Panc1 (cell line): ENCODE results near the gene DNM3. TPM values are rescaled to one million over a fixed set of nuclear protein-coding genes. Genes with fewer than 3 reads are reported as not detected.

Experiments used
- ATAC-seq: fragments of 200-7000 bp; cut with Tn5 transposase; 2 replicates; pipeline ENCODE4 v1.9.1; 2020; ENCODE audit warnings: mild to moderate bottlenecking, moderate library complexity
- BruUV-seq: library from RNA; stranded (reverse); fragments of 400-500 nt; replicated peaks from 2 replicates; lab custom pipeline; 2021; lab: Mats Ljungman, UMichigan
- CTCF ChIA-PET: fragments of 300-600 bp; sonication (Branson Sonifier 250); formaldehyde crosslinking; loops from one replicate; lab custom pipeline; 2022; ENCODE audit warnings: antibody characterized with exemption; lab: Charles Lee
- POLR2A ChIA-PET: fragments of 300-600 bp; sonication (Branson Sonifier 250); formaldehyde crosslinking; loops from one replicate; lab custom pipeline; 2022; ENCODE audit warnings: antibody characterized with exemption; lab: Charles Lee
- DNase-seq: peaks from one replicate; pipeline ENCODE4 v3.0.0-alpha.2; 2010; ENCODE audit warnings: low read depth, low spot score
- H3K27ac ChIP-seq: 2 replicates; pipeline ENCODE4 v1.5.1; 2011; ENCODE audit warnings: mild to moderate bottlenecking, low read length, inconsistent platforms
- H3K27me3 ChIP-seq: fragments of 200-500 bp; sonication (Bioruptor generic); 2 replicates; pipeline ENCODE4 v1.6.0; 2014; ENCODE audit warnings: low read length, inconsistent platforms; ENCODE audit not compliant: control insufficient read depth, insufficient read depth
- H3K36me3 ChIP-seq: fragments of 200-500 bp; sonication (Bioruptor generic); 2 replicates; pipeline ENCODE4 v1.5.1; 2014; ENCODE audit warnings: inconsistent platforms, mild to moderate bottlenecking, low read length, moderate library complexity; ENCODE audit not compliant: control insufficient read depth, insufficient read depth
- H3K4me1 ChIP-seq: 2 replicates; pipeline ENCODE4 v1.5.1; 2011; ENCODE audit warnings: inconsistent platforms, mild to moderate bottlenecking, low read length, moderate library complexity; ENCODE audit not compliant: control insufficient read depth, insufficient read depth
- H3K4me3 ChIP-seq, 2 experiments: 2 replicates each; pipeline ENCODE4 v1.5.1; 2011 to 2012; ENCODE audit warnings: low read depth in 2 of 2, low read length in 2 of 2, mild to moderate bottlenecking in 2 of 2, inconsistent platforms in 1 of 2, moderate library complexity in 1 of 2
- H3K9me3 ChIP-seq: fragments of 200-500 bp; sonication (Bioruptor generic); 2 replicates; pipeline ENCODE4 v1.5.1; 2014; ENCODE audit warnings: low read depth, mild to moderate bottlenecking, inconsistent platforms, low read length, moderate library complexity; ENCODE audit not compliant: control insufficient read depth, insufficient read depth
- POLR2AphosphoS5 ChIP-seq: IDR thresholded peaks from 2 replicates; pipeline ENCODE4 v1.6.1; 2012; ENCODE audit warnings: mild to moderate bottlenecking, low read depth, low read length, moderate library complexity
- REST ChIP-seq, 2 experiments: IDR thresholded peaks; 2 replicates each; pipeline ENCODE4 v1.6.1; 2011 to 2012; ENCODE audit warnings: low read depth in 2 of 2, control low read depth in 1 of 2, low read length in 1 of 2, mild to moderate bottlenecking in 1 of 2, moderate library complexity in 1 of 2; ENCODE audit not compliant: insufficient read depth in 1 of 2
- SIN3A ChIP-seq: IDR thresholded peaks from 2 replicates; pipeline ENCODE4 v1.6.1; 2012; ENCODE audit warnings: low read depth, mild to moderate bottlenecking, low read length, moderate library complexity, borderline replicate concordance; ENCODE audit not compliant: insufficient read depth
- TCF7L2 ChIP-seq: IDR thresholded peaks from 2 replicates; pipeline ENCODE4 v1.6.1; 2011; ENCODE audit warnings: mild to moderate bottlenecking, low read depth, low read length, inconsistent platforms
- in situ Hi-C: cut with HindIII; loops from 2 replicates; pipeline ENCODE4 v1.10.0; 2016; ENCODE audit warnings: low sequenced_read_pairs, low pct_unique_long_range_greater_than_20kb
- intact Hi-C: fragments of 100-400 bp; cut with micrococcal nuclease; formaldehyde crosslinking; loops from one replicate; pipeline ENCODE4 v1.10.0; 2022; ENCODE audit not compliant: unreplicated experiment
- total RNA-seq: library from RNA; stranded (reverse); gene quantifications from one replicate; pipeline ENCODE4 v1.2.1, GENCODE V29; 2021; ENCODE audit not compliant: unreplicated experiment
- TF ChIP-seq, protein P1 (sequence below): fragments of 450-650 bp; IDR thresholded peaks from 2 replicates; pipeline ENCODE4 v1.5.1; 2017; ENCODE audit warnings: mild to moderate bottlenecking

The DNM3 gene
- total RNA-seq, 1 experiment from 2014 or later = 0.46 TPM

DNA sequence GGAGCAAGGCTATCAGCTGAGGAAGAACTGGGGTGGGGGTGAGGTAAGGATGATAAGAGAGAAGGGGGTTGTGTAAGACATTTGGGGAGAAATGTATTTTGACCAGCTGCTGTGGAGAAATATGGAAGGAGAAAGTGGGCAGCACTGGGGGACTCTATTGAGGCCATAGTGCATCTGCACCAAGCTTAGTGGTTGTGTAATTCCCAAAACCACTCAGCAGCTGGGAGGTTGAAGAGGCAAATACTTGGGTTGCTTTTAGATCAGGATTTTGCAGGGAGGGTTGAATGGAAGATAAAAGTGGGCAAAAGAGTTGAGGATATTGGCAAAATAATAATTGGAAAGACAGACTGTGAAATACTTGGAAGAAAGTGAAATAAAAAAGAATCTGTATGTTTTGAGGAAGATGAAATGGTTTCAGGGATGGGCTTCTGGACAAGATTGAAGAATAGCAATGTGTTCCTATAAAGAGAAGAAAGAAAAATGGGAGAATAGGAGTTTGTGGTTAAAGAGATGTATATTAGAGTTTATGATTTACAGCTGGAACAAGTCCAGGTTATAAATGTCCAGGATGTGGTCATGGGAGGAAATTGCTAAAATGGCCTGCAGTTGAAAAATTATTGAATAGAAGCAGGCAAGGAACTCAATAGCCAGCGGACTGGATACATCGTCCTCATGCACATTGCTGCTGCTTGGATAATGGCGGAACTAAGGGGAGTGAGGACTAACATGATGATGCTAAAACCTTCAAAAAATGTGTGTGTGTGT, 162.7 kb downstream of the DNM3 start:
- BruUV-seq = no TSS peak
- no peak overlapping the region for H3K4me3 ChIP-seq
- DNase-seq (no peak), ATAC-seq (no peak)
- no peaks in the 10 kb centered on the region for H3K9me3 ChIP-seq
- no peak for TF ChIP-seq TCF7L2
- TF ChIP-seq, protein P1, sequence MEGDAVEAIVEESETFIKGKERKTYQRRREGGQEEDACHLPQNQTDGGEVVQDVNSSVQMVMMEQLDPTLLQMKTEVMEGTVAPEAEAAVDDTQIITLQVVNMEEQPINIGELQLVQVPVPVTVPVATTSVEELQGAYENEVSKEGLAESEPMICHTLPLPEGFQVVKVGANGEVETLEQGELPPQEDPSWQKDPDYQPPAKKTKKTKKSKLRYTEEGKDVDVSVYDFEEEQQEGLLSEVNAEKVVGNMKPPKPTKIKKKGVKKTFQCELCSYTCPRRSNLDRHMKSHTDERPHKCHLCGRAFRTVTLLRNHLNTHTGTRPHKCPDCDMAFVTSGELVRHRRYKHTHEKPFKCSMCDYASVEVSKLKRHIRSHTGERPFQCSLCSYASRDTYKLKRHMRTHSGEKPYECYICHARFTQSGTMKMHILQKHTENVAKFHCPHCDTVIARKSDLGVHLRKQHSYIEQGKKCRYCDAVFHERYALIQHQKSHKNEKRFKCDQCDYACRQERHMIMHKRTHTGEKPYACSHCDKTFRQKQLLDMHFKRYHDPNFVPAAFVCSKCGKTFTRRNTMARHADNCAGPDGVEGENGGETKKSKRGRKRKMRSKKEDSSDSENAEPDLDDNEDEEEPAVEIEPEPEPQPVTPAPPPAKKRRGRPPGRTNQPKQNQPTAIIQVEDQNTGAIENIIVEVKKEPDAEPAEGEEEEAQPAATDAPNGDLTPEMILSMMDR = no peak
- TF ChIP-seq REST (IDR thresholded peaks at IDR 0.05; ENCODE audit: insufficient read depth in 1 of 2, low read depth in 2 of 2, low read length in 1 of 2) = no peak
- no peak for TF ChIP-seq SIN3A
- TF ChIP-seq POLR2AphosphoS5 = no peak
- ChIA-PET CTCF (interaction anchor here (1.5 kb wide), 1 partner anchor 427 kb away, joined by 5 read pairs; no protein-coding TSS in a partner anchor), POLR2A (interaction anchor here (0.5 kb wide), 1 partner anchor 396 kb away, joined by 3 read pairs; no protein-coding TSS in a partner anchor)
- intact Hi-C loops (loop anchor here (5.0 kb wide), 4 partner anchors 318 to 443 kb away; no protein-coding TSS in a partner anchor), in situ Hi-C loops (no loop called here)
- peak overlapping the region; percentile 86 for H3K27ac ChIP-seq
- no peaks in the 10 kb centered on the region for H3K36me3 ChIP-seq
- H3K27me3 ChIP-seq = no peaks in the 10 kb centered on the region
- H3K4me1 ChIP-seq = peaks cover 5% of the 10 kb centered on the region; the same call in 1 of the 2 replicates

GRCh38 chr1:172004671-172005070, 163.4 kb downstream of the DNM3 start:
- BruUV-seq = no TSS peak
- no peak for TF ChIP-seq TCF7L2
- TF ChIP-seq, protein P1 = no peak
- no peak for TF ChIP-seq REST (IDR thresholded peaks at IDR 0.05; ENCODE audit: insufficient read depth in 1 of 2, low read depth in 2 of 2, low read length in 1 of 2)
- no peak for TF ChIP-seq SIN3A
- no peak for TF ChIP-seq POLR2AphosphoS5
- in situ Hi-C loops (no loop called here), intact Hi-C loops (loop anchor here (5.0 kb wide), 4 partner anchors 318 to 443 kb away; no protein-coding TSS in a partner anchor)
- Histone ChIP-seq H3K36me3 (no peaks in the 10 kb centered on the region), H3K9me3 (peaks cover 5% of the 10 kb centered on the region), H3K27me3 (no peaks in the 10 kb centered on the region), H3K4me1 (peaks cover 5% of the 10 kb centered on the region; the same call in 1 of the 2 replicates), H3K27ac (peak overlapping the region; percentile 86), H3K4me3 (no peak overlapping the region)
- no peak for ATAC-seq
- ChIA-PET POLR2A (no interaction called here), CTCF (no interaction called here)
- DNase-seq = no peak
